AG04450 (cell line): ENCODE data around the gene SLC25A15. TPM values are rescaled to one million over a fixed set of nuclear protein-coding genes. Genes with fewer than 3 reads are reported as not detected.

Experiments
- CTCF ChIA-PET: fragments of 300-600, 350-600 bp; formaldehyde crosslinking; extraction: SDS; loops from one replicate; lab custom pipeline; 2022; ENCODE audit warnings: antibody characterized with exemption, inconsistent platforms; lab: Charles Lee
- POLR2A ChIA-PET: fragments of 350-600 bp; formaldehyde crosslinking; extraction: SDS; loops from one replicate; lab custom pipeline; 2021; ENCODE audit warnings: antibody characterized with exemption, inconsistent platforms; lab: Yijun Ruan, JAX
- DNase-seq: peaks from one replicate; pipeline ENCODE4 v3.0.0-alpha.2; 2011; ENCODE audit warnings: low read depth, low spot score
- H3K27ac ChIP-seq: one replicate; pipeline ENCODE4 v1.5.1; 2012; ENCODE audit warnings: low read depth, low read length, control low read depth
- H3K27me3 ChIP-seq: one replicate; pipeline ENCODE4 v1.6.0; 2012; ENCODE audit warnings: low read length; ENCODE audit not compliant: control insufficient read depth, insufficient read depth
- H3K4me3 ChIP-seq: 2 replicates; pipeline ENCODE4 v1.5.1; 2011; ENCODE audit warnings: mild to moderate bottlenecking, low read depth, low read length, control low read depth
- H3K9me3 ChIP-seq: 2 replicates; pipeline ENCODE4 v1.5.1; 2012; ENCODE audit warnings: low read length; ENCODE audit not compliant: control insufficient read depth, insufficient read depth
- CTCF ChIP-seq: IDR thresholded peaks from 2 replicates; pipeline ENCODE4 v1.5.1; 2011; ENCODE audit warnings: low read depth, low read length, control low read depth, inconsistent platforms
- polyA plus RNA-seq: library from polyadenylated mRNA; depleted of rRNA; stranded (reverse); fragments of >200 nt; gene quantifications from 2 replicates; pipeline ENCODE4 v1.2.3, GENCODE V29; 2011

Gene SLC25A15
- polyA plus RNA-seq, 1 experiment = 9.9 TPM

- Histone ChIP-seq H3K27me3 (no peaks in the 10 kb centered on the region), H3K4me3 (no peak overlapping the region), H3K27ac (no peak overlapping the region), H3K9me3 (no peaks in the 10 kb centered on the region)
- no peak for DNase-seq
- TF ChIP-seq CTCF = no peak
- CTCF ChIA-PET = interaction anchor here (2.0 kb wide), 1 partner anchor 14 kb away, joined by 9 read pairs; no protein-coding TSS in a partner anchor
- POLR2A ChIA-PET = no interaction called here
These were observed 11.1 kb downstream of the SLC25A15 start for GRCh38 chr13:40800559-40800958.

- Histone ChIP-seq H3K4me3 (no peak overlapping the region), H3K27ac (no peak overlapping the region), H3K27me3 (no peaks in the 10 kb centered on the region), H3K9me3 (no peaks in the 10 kb centered on the region)
- CTCF ChIA-PET = interaction anchor here (0.5 to 2.0 kb wide), 2 partner anchors 13 to 277 kb away, joined by 3 to 9 read pairs; no protein-coding TSS in a partner anchor
- DNase-seq = no peak
- no peak for TF ChIP-seq CTCF
- POLR2A ChIA-PET = no interaction called here
These were observed 12.1 kb downstream of the SLC25A15 start for GRCh38 chr13:40801255-40802217.

- Histone ChIP-seq H3K27ac (no peak overlapping the region), H3K27me3 (no peaks in the 10 kb centered on the region), H3K9me3 (no peaks in the 10 kb centered on the region), H3K4me3 (no peak overlapping the region)
- no peak for DNase-seq
- POLR2A ChIA-PET = no interaction called here
- CTCF ChIA-PET = no interaction called here
- TF ChIP-seq CTCF = no peak
These were observed 13.9 kb downstream of the SLC25A15 start for GRCh38 chr13:40803316-40803715.

DNA sequence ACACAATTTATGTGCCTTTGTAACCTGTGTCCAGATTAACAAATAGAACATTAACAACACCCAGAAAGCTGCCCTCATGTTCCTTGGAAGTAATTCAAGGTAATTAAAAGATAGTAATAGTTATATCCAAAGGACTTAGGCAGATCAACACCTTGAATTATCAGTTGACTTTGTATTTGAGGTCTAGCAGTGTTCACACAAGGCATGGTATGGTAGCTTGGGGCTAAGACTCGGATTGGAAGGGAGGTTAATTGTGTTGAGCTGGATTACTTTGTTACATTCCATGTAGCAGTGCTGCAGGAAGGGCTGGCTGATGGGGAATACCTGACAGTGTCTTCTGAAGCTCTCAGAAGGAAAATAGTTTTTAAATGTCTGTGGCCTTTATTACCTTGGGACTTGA lies 16.8 kb downstream of the SLC25A15 start:
- TF ChIP-seq CTCF = no peak
- no peak overlapping the region for H3K27ac ChIP-seq
- no peak for DNase-seq
- H3K4me3 ChIP-seq = no peak overlapping the region
- H3K27me3 ChIP-seq = no peaks in the 10 kb centered on the region
- ChIA-PET POLR2A (no interaction called here), CTCF (interaction anchor here (1.2 to 1.9 kb wide), 2 partner anchors 8 to 17 kb away, joined by 4 to 5 read pairs; no protein-coding TSS in a partner anchor)
- no peaks in the 10 kb centered on the region for H3K9me3 ChIP-seq

DNA sequence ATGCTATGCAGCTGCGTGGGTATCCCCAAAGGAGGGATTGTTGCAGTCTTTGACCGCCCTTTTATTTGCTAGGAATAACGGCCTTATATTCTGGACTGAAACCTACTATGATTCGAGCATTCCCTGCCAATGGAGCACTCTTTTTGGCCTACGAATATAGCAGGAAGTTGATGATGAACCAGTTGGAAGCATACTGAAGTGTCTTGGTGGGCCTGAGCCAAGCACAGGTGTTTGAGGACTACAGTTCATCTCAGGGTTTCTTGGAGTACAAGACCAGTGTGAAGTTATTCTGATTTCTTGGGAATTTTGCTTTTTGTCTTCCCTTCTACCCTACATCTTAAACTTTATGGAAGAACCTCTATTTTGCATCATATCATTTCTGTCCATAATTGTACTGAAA lies 20.1 kb downstream of the SLC25A15 start:
- ChIA-PET POLR2A (no interaction called here), CTCF (no interaction called here)
- Histone ChIP-seq H3K4me3 (no peak overlapping the region), H3K27me3 (no peaks in the 10 kb centered on the region), H3K27ac (no peak overlapping the region), H3K9me3 (no peaks in the 10 kb centered on the region; the same call in 1 of the 2 replicates)
- DNase-seq = no peak
- no peak for TF ChIP-seq CTCF
